Neuron (in vitro differentiated cells): ENCODE results near the gene REPS2.

Experiments
- H2AFZ ChIP-seq: one replicate; pipeline ENCODE4 v1.6.1; 2013; ENCODE audit warnings: low read depth, mild to moderate bottlenecking, inconsistent platforms, low read length, moderate library complexity
- H3K27me3 ChIP-seq: one replicate; pipeline ENCODE4 v1.6.1; 2013; ENCODE audit warnings: low read length; ENCODE audit not compliant: insufficient read depth
- H3K36me3 ChIP-seq: one replicate; pipeline ENCODE4 v1.6.1; 2013; ENCODE audit warnings: low read length; ENCODE audit not compliant: insufficient read depth
- H3K4me1 ChIP-seq: one replicate; pipeline ENCODE4 v1.6.1; 2013; ENCODE audit warnings: low read length; ENCODE audit not compliant: insufficient read depth
- H3K4me3 ChIP-seq: 2 replicates; pipeline ENCODE4 v1.5.1; 2013; ENCODE audit warnings: mild to moderate bottlenecking, low read length, moderate library complexity
- H3K9me3 ChIP-seq: one replicate; pipeline ENCODE4 v1.6.1; 2013; ENCODE audit warnings: low read length

The REPS2 gene

DNA sequence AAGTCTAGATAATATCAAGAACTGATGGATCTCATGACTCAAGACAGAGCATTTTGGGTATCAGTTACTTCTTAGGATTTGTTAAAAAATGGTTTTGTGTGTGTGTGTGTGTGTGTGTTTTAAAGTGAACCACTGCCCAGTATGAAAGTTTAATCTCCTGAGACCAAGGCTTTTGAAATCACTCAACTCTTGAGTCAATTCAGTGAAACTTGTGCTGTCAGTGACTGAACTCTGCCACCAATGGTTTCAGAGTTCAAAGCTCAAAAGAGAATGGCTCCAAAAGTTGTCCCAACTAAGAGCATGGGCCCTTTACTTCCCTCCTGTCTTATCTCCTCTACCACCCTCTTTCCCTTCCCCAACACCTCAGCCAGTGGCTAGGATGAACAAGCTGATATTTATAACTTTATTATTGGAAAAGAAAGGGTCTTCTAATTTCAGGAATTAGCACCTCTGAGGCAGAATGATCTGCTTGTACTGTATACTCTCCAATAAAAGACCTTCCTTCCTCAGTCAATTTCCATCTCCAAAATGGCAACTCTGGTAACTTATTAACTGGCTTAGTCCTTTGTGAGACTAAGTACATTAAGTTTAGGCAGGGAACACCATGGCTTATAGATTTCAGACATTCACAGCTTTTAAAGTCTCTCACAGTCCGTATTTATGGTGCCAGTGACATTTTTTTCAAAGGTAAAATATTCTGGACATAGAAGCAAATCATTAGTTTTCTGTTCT is 152.2 kb downstream of the REPS2 start:
- Histone ChIP-seq H3K27me3 (peaks cover 11% of the 10 kb centered on the region), H3K4me3 (no peak overlapping the region), H3K4me1 (no peaks in the 10 kb centered on the region), H2AFZ (no peak overlapping the region), H3K36me3 (no peaks in the 10 kb centered on the region), H3K9me3 (no peaks in the 10 kb centered on the region)

DNA sequence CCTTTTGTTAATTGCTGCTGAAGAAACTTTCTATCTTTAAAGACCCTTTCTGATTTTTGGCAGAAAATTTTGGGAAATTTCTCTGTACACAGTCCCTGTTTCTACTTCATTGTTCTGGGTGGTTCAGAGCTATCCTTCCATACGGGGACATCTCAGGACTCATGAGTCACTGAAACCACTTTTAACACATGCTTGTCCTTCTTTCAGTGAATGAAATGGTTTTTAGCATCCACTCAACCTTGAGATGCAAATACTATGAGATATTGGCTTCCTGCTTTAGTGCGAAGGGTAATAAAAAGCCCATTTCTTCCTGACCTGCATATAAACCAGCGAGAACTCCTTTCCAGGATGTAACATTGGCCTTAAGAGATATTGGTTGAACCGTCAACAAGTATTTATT is 158.0 kb downstream of the REPS2 start:
- Histone ChIP-seq H3K36me3 (no peaks in the 10 kb centered on the region), H2AFZ (no peak overlapping the region), H3K27me3 (peaks cover 16% of the 10 kb centered on the region), H3K4me3 (no peak overlapping the region), H3K9me3 (no peaks in the 10 kb centered on the region), H3K4me1 (no peaks in the 10 kb centered on the region)

DNA sequence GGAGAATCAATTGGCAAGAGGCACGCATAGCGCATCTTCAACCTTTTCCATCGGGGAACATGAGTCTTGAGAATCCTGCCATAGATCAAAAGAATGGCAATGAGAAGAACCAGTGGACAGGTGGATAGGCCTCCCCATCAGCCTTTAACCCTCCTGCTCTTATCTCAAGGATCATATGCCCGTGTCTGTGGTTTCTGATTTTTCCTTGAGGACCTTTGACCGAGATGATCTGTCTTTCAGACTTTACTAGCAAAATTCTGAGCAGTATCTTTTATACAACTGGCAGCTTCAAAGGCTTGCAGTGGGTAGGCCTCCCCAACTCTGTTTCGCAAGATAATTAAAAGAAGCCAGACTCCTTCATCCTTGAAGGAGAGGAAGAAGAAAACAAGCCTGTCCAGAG is 174.4 kb downstream of the REPS2 start:
- H3K4me1 ChIP-seq, result no peaks in the 10 kb centered on the region
- H3K9me3 ChIP-seq, result peaks cover 2% of the 10 kb centered on the region
- no peak overlapping the region for H2AFZ ChIP-seq
- H3K4me3 ChIP-seq, result no peak overlapping the region
- peaks cover under 1% of the 10 kb centered on the region for H3K27me3 ChIP-seq
- H3K36me3 ChIP-seq, result no peaks in the 10 kb centered on the region

DNA sequence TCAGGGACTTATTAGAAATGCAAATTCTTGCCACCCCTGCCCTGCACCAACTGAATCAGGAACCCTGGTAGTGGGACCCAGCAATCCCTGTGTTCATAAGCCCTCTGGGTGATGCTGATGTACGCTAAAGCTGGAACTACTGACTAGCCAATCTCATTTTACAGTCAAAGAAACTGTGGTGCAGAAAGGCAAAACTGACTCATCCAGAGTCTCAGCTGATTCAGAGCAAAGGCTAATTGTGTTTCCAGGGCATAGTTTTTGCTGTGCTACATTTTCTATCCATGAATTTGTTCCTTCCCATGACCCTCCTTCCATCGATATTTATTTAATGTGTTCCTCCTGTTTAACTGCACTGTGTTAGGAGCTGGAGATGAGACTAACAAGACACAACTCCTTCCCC is 207.5 kb downstream of the REPS2 start:
- Histone ChIP-seq H3K9me3 (no peaks in the 10 kb centered on the region), H3K36me3 (no peaks in the 10 kb centered on the region), H3K4me1 (no peaks in the 10 kb centered on the region), H2AFZ (no peak overlapping the region), H3K27me3 (peaks cover 7% of the 10 kb centered on the region), H3K4me3 (no peak overlapping the region)

DNA sequence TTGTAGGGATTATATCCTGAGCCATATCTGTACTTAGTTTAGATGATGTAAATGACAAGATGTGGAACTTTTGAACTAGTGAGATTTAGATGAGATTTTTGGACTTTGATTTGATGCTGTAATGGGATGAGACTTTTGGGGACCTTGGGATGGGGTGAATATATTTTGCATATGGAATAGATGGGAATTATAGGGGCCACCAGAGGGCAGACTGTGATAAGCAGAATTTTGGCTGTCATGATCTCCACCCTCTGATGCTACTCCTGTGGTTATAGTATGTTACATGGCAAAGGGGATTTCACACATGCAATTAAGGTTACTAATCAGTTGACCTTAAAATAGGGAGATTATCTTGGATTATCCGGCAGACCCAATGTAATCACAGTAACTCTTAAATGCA is 214.5 kb downstream of the REPS2 start:
- Histone ChIP-seq H3K4me3 (no peak overlapping the region), H3K4me1 (no peaks in the 10 kb centered on the region), H3K9me3 (peaks cover 3% of the 10 kb centered on the region), H2AFZ (no peak overlapping the region), H3K36me3 (no peaks in the 10 kb centered on the region), H3K27me3 (no peaks in the 10 kb centered on the region)

DNA sequence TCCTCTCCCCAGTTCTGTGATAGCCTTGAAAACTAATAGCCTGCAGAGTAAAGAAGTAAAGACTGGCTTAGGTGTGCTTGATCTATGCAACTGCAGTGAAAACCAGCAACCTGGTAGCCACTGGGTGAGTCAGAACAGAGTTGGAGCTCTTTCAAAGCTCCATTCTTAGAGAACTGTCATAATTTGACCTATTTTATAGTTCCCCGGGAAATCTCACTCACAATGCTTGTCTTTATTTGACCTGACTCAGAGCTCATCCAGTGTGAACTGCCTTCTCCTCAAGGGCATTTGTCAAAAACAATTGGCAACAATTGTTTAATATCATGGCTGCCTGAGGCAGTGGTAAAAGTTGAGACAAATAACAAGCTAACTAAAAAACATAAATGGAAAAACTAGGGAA is 215.5 kb downstream of the REPS2 start:
- Histone ChIP-seq H3K9me3 (peaks cover 3% of the 10 kb centered on the region), H2AFZ (no peak overlapping the region), H3K4me3 (no peak overlapping the region), H3K36me3 (no peaks in the 10 kb centered on the region), H3K27me3 (no peaks in the 10 kb centered on the region), H3K4me1 (no peaks in the 10 kb centered on the region)

DNA sequence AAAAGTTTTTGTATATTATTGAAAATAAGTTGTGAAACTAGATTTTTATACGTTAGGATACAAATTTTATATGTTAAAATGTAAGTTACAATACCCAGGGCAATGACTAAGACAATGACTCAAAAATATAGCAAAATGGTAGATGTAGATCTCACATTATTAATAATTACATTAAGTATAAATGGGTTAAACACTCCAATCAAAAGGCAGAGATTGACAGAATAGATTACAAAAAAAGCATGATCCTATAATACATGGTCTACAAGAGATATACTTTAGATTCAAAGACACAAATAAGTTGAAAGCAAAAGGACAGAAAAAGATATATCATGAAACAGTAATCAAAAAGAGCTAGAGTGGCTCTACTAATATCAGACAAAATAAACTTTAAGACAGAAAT is 217.6 kb downstream of the REPS2 start:
- H3K27me3 ChIP-seq, result no peaks in the 10 kb centered on the region
- no peak overlapping the region for H2AFZ ChIP-seq
- H3K4me1 ChIP-seq, result no peaks in the 10 kb centered on the region
- H3K9me3 ChIP-seq, result peaks cover 3% of the 10 kb centered on the region
- H3K4me3 ChIP-seq, result no peak overlapping the region
- H3K36me3 ChIP-seq, result no peaks in the 10 kb centered on the region

DNA sequence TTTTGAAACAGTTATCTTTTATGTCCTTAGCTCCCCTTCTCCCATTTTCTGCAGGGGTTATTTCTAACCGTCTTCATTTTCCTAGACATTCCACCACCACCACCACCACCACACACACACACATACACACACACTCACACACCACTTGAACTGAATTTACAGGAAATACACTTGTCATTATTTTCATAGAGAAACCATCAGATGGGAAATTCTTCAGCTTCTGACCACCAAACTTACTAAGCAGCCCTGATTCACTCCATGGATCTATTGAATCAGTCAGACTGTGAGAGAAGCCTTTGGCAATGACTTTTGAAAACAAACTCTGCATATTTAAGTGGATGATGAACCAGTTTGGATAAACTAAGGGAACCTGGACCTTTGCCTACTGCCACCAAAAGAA is 218.5 kb downstream of the REPS2 start:
- Histone ChIP-seq H3K4me1 (no peaks in the 10 kb centered on the region), H3K9me3 (peaks cover 3% of the 10 kb centered on the region), H2AFZ (no peak overlapping the region), H3K36me3 (no peaks in the 10 kb centered on the region), H3K4me3 (no peak overlapping the region), H3K27me3 (no peaks in the 10 kb centered on the region)

DNA sequence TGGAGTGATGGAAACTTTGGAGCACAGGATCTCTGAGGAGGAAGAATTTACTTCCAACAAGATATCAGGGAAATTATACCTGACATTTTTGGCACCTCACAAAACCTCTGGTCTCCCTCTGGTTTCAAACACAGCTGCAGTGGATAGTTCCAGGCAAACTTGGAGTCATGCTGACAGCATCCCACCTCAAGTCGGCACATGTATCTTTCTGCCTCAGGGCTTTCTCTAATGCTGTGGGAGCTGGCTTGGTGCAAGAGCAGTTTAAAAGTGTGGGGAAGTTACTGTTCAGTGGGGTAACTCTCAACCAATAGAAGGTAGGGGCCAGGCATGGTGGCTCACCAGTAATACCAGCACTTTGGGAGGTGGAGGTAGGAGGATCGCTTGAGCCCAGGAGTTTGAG is 221.5 kb downstream of the REPS2 start:
- H3K4me3 ChIP-seq, result no peak overlapping the region
- H3K4me1 ChIP-seq, result no peaks in the 10 kb centered on the region
- no peaks in the 10 kb centered on the region for H3K27me3 ChIP-seq
- no peaks in the 10 kb centered on the region for H3K9me3 ChIP-seq
- H2AFZ ChIP-seq, result no peak overlapping the region
- H3K36me3 ChIP-seq, result no peaks in the 10 kb centered on the region

DNA sequence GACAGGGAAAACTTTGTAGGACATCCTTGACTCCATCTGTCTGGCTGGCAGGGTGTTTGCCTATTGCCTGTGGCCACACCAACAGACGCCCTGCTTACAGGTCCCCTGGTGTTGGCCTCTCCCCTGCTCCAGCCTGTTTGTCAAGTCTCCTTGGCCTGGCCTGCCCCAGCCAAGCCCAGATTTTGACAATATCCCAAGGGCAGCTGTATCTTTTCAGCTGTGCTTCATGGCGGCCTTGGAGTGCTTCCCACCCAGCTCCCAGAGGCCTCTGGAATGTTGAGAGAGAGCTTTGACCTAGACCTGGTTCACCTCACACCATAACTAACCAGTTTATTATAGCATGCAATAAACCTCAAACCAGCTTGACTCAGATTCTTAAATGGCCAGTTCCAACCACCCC is 224.5 kb downstream of the REPS2 start:
- Histone ChIP-seq H3K4me3 (no peak overlapping the region), H3K4me1 (no peaks in the 10 kb centered on the region), H2AFZ (no peak overlapping the region), H3K9me3 (no peaks in the 10 kb centered on the region), H3K27me3 (peaks cover 7% of the 10 kb centered on the region), H3K36me3 (no peaks in the 10 kb centered on the region)

DNA sequence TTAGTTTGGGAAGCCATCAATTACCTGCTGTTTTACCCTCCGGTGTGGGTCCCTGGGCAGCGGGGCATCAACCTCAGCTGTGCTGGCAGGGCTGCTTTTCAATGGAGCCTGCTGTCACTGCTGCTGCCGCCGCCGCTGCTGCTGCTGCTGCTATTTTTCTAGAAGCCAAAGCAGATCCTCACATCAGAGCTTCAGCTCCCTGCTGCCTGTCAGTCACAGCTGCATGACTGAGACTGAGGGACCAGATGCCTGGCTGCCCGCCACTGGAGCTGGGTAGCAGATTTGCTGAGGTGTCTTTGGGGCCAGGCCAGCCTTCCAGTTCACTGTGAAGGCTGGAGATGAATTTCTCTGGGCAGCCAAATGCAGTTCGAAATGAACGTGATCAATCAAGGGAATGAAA is 228.2 kb downstream of the REPS2 start:
- H3K4me3 ChIP-seq, result no peak overlapping the region
- H3K36me3 ChIP-seq, result no peaks in the 10 kb centered on the region
- H3K9me3 ChIP-seq, result no peaks in the 10 kb centered on the region
- no peaks in the 10 kb centered on the region for H3K4me1 ChIP-seq
- peaks cover 7% of the 10 kb centered on the region for H3K27me3 ChIP-seq
- no peak overlapping the region for H2AFZ ChIP-seq

DNA sequence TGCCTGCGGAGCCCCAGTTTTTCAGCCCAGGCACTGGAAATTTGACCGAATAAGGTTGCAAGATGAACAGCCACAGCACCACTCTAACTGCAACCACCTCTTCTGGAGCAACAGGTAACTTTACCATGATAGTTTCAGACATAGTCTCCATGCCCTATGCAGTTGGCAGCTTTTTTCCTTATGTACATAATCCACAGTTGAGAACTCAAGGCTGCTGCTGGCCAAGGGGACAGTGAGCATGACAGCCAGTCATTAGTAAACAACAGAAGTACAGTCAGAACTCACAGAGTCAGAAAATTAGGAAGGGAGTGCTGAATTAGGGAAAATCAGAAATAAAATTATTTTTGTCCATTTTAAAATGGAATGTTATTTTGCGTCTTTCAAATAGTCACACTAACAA is 235.9 kb downstream of the REPS2 start:
- H3K9me3 ChIP-seq, result no peaks in the 10 kb centered on the region
- H3K27me3 ChIP-seq, result peaks cover 2% of the 10 kb centered on the region
- H3K4me1 ChIP-seq, result no peaks in the 10 kb centered on the region
- H3K4me3 ChIP-seq, result no peak overlapping the region
- H3K36me3 ChIP-seq, result no peaks in the 10 kb centered on the region
- H2AFZ ChIP-seq, result no peak overlapping the region

DNA sequence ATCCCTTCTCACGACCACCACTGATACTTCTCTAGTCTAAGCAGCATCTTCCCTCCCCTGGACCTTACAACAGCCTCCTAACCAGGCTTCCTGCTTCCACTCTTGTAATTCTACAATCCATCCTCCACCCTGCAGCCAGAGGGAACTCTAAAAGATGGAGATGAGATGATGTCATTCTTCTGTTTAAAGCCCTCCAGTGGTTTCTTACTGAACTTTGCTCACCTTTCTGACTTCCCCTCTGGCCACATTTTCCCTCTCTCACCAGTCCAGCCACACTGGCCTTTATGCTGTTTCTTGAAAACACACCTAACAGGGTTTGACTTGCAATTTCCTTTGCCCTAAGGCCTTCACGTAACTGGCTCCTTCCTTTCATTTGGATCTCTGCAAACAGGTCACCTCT is 237.1 kb downstream of the REPS2 start:
- H3K36me3 ChIP-seq, result no peaks in the 10 kb centered on the region
- H3K4me3 ChIP-seq, result no peak overlapping the region
- no peak overlapping the region for H2AFZ ChIP-seq
- H3K4me1 ChIP-seq, result no peaks in the 10 kb centered on the region
- no peaks in the 10 kb centered on the region for H3K9me3 ChIP-seq
- H3K27me3 ChIP-seq, result peaks cover 2% of the 10 kb centered on the region

DNA sequence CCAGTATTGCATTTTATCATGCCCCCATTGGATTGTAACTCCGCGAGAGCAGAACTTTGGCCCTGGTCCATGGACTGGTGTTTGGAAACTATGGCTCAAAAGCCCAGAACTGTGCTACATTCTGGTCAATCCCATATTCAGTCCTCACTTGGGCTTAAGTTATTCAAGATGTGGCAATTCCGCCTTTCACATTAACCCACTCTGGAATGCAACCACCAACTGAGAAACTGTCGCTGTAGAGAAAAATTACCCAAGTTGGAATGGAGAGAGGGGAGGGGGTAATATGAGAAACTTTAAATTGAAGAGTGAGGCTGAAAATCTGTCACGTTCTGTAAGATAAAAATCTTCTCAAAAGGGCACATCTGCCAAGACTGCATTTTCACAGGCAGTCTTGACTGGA is 239.0 kb downstream of the REPS2 start:
- H2AFZ ChIP-seq, result no peak overlapping the region
- no peak overlapping the region for H3K4me3 ChIP-seq
- H3K9me3 ChIP-seq, result no peaks in the 10 kb centered on the region
- H3K27me3 ChIP-seq, result peaks cover 2% of the 10 kb centered on the region
- H3K4me1 ChIP-seq, result no peaks in the 10 kb centered on the region
- no peaks in the 10 kb centered on the region for H3K36me3 ChIP-seq
